DMS153 (cell line): ENCODE measurements around the gene CADM2.
"Not testable (repeated sequence)": the region's sequence is repeated elsewhere in the genome, so short reads cannot be mapped to it uniquely, and the experiment has no call there.

ENCODE experiments used
- DNase-seq: peaks from one replicate; lab custom pipeline; 2025; lab: John Stamatoyannopoulos, UW

Gene CADM2

DNA sequence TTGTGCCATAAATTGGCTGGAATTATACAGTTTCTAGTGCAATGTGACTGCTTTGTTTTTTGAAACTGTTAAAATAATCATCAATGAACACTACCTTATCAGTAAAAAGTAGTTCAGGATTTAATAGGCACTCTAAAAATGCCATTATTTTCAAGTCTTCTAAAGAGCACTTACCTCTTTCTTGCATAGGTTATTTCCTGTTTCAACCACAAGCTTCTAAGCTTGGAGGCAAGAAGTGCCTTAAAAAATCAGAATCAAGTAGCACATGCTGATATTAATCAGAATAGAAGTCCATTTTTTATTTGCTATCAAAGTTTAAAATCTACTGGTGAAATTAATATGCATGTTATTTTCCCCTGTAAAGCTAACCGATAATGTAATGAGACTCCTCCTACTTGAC lies 991.6 kb downstream of the CADM2 start:
- no peak for DNase-seq

- no peak for DNase-seq
Observed at GRCh38 chr3:85960793-85961192, 1002.0 kb downstream of the CADM2 start.

GRCh38 chr3:85977615-85978338 lies 1019.0 kb downstream of the CADM2 start:
- no peak for DNase-seq

GRCh38 chr3:85979034-85979433 lies 1020.2 kb downstream of the CADM2 start:
- no peak for DNase-seq

DNA sequence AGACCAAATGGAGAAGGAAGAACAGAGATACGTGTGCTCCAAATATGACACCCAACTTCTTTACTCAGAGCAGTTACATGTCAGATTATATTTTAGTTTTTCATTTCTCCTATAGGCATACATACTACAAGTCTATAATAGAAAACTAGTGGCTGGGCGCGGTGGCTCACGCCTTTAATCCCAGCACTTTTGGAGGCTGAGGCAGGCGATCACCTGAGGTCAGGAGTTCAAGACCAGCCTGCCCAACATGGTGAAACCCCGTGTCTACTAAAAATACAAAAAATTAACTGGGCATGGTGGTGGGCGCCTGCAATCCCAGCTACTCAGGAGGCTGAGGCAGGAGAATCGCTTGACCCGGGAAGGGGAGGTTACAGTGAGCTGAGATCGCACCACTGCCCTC lies 1030.8 kb downstream of the CADM2 start:
- DNase-seq = not testable (repeated sequence)

DNA sequence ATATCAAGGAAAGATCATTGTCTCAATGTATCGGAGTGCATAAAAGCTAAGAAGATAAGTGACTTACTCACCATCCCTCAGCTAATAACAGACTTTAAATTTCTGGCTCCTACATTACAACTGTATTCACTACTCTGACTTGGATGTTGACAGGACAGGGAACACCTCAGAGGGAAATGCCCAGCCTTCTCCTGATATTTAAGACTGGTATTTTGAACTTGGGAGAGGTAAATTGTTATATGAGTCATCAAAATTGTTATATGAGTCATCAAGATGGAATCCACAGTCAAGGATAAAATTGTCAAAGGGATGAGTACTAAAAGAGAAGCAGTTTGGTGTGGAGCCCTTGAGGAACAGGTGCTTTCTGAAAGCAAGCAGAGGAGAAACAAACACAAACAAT lies 1070.8 kb downstream of the CADM2 start:
- DNase-seq = no peak

DNA sequence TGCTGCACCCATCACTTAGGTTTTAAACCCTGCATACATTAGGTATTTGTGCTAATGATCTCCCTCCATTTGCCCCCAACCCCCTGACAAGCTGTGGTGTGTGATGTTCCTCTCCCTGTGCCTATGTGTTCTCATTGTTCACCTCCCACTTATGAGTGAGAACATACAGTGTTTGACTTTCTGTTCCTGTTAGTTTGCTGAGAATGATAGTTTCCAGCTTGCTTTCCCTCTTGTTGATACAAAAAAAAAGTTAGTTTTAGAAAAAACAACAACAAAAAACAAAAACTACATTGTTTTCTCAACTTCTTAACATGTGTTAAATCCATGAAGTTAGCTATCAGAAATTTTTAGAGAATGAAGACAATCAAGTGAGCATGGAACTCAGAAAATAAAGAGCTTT lies 1079.1 kb downstream of the CADM2 start:
- no peak for DNase-seq

GRCh38 chr3:86046436-86047136 lies 1087.8 kb downstream of the CADM2 start:
- DNase-seq = no peak

DNA sequence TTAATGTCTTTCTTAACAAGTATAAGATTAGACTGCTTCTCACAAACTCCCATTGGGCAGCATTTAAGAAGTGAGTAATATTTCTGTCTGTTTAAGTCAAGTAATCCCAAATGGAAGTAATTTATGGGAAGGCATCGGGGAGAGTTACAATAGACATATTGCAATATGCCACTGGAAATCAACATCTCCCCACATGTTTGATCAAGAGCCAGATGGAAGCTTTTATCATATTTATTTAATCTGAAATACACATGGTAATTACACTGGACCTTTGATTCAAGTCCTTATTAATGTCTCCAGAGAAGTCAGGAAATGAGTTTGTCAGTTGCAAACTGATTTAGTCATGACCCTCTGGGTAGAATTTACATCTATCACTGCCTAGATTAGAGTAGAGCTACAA lies 1088.4 kb downstream of the CADM2 start:
- DNase-seq = peak; percentile 12

GRCh38 chr3:86051058-86051457 lies 1092.3 kb downstream of the CADM2 start:
- DNase-seq = no peak

GRCh38 chr3:86056032-86056431 lies 1097.2 kb downstream of the CADM2 start:
- DNase-seq = no peak

DNA sequence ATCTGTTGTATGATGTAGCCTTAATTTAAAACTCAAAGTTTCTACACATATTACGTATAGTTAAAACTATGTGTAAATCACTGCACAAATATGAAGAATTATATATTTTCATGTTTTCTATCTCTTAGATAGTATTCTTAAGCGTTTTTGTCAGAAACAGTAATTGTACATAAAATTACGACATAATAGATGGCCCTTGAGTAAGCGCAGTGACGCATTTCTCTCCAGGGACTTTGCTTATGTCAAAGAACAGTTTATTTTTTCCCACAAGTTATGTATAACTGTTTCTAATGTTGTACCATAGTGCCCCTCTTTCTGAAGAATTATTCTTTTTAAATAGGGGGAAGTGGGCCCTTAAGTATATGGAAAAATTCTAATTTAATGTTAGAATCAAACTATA lies 1098.2 kb downstream of the CADM2 start:
- no peak for DNase-seq

GRCh38 chr3:86073799-86074198 lies 1115.0 kb downstream of the CADM2 start:
- no peak for DNase-seq

GRCh38 chr3:86087160-86087871 lies 1128.5 kb downstream of the CADM2 start:
- DNase-seq = no peak

DNA sequence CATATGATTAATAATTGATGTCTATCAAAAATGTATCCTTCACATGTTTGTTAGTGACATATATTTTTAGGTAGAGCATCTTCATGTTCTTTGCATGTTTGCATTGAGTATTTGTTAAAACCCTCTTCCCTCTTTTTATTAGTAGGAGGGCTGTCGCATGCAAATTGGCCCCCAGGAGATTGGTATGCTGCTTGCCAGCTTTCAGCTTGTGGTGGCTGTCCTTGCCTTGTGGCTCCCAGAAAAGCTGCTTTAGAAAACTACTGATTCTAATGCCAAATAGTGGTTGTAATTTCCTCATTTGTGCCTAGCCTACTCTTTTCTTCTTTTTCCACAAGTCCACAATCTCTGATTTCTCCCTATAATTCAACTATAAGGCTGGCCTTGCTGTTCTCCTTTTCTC lies 1145.4 kb downstream of the CADM2 start:
- DNase-seq = no peak

DNA sequence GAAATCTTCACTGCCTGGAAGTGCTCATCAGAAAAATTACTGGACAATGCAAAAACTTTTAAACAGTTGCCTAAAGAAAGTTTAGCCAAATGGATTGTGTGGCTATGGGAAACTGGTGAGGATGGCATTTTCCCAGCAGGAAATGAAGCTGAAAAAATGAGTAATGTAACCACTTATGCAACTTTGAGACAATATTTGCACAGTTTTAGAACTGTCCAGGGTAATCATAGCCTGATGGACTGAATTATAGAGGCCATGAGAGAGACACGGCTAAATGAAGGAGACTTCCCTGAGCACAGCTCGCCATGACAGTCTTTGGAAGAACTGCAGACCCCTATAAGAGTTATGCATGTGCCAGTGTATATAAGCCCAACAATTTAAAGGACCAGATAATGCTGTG lies 1150.6 kb downstream of the CADM2 start:
- DNase-seq = no peak
